GM12878 (cell line): Measurements from ENCODE around the gene RACK1. TPM values are rescaled to one million over a fixed set of nuclear protein-coding genes. Genes with fewer than 3 reads are reported as not detected.
"Not testable (repeated sequence)": the region's sequence is repeated elsewhere in the genome, so short reads cannot be mapped to it uniquely, and the experiment has no call there.

ENCODE experiments used
- ATAC-seq: fragments of 200-7000 bp; cut with Tn5 transposase; 3 replicates; pipeline ENCODE4 v1.9.1; 2020; ENCODE audit warnings: mild to moderate bottlenecking, moderate library complexity
- BruUV-seq: library from RNA; stranded (reverse); fragments of 400-500 nt; replicated peaks from 2 replicates; lab custom pipeline; 2021; lab: Mats Ljungman, UMichigan
- CTCF ChIA-PET: fragments of 300-600 bp; sonication (Branson Sonifier 250); formaldehyde crosslinking; extraction: SDS; loops from one replicate; lab custom pipeline; 2021; ENCODE audit warnings: inconsistent platforms; lab: Yijun Ruan, JAX
- POLR2A ChIA-PET: fragments of 350-600 bp; formaldehyde crosslinking; extraction: SDS; loops from one replicate; lab custom pipeline; 2021; ENCODE audit warnings: inconsistent platforms; lab: Charles Lee
- RAD21 ChIA-PET: fragments of 300-600 bp; sonication (Branson Sonifier 250); formaldehyde crosslinking; loops from one replicate; lab custom pipeline; 2023; ENCODE audit warnings: antibody characterized with exemption; ENCODE audit not compliant: unreplicated experiment; lab: Charles Lee
- SMC1A ChIA-PET: fragments of 300-600 bp; sonication (Branson Sonifier 250); formaldehyde crosslinking; loops from one replicate; lab custom pipeline; 2023; ENCODE audit not compliant: unreplicated experiment, uncharacterized antibody; lab: Charles Lee
- DNase-seq: peaks from one replicate; pipeline ENCODE4 v3.0.0-alpha.2; 2011; ENCODE audit warnings: low read depth, low spot score
- FAIRE-seq: peaks from 3 replicates; lab custom pipeline; 2011; peaks lifted over from hg19 to GRCh38; lab: Jason Lieb, UNC
- H2AFZ ChIP-seq: 2 replicates; pipeline ENCODE4 v1.6.0; 2011; ENCODE audit warnings: low read depth, low read length, control low read depth; ENCODE audit not compliant: control insufficient read depth
- H3K27ac ChIP-seq: 2 replicates; pipeline ENCODE4 v1.5.1; 2011; ENCODE audit warnings: control low read depth; ENCODE audit not compliant: control insufficient read depth, insufficient read depth
- H3K27me3 ChIP-seq, 2 experiments: replicated peaks in 1 of 2; 2 replicates each; pipeline versions ENCODE4 v1.6.0 to v1.6.1; 2011; ENCODE audit warnings: low read length in 1 of 2; ENCODE audit not compliant: control insufficient read depth in 2 of 2, insufficient read depth in 2 of 2
- H3K36me3 ChIP-seq, 2 experiments: 2 replicates each; pipeline ENCODE4 v1.5.1; 2011; ENCODE audit warnings: low read length in 1 of 2; ENCODE audit not compliant: control insufficient read depth in 2 of 2, insufficient read depth in 2 of 2
- H3K4me1 ChIP-seq: 2 replicates; pipeline ENCODE4 v1.6.1; 2011; ENCODE audit warnings: mild to moderate bottlenecking, low read length, moderate library complexity, mixed read lengths; ENCODE audit not compliant: control insufficient read depth, insufficient read depth
- H3K4me2 ChIP-seq: 2 replicates; pipeline ENCODE4 v1.6.0; 2011; ENCODE audit warnings: control low read depth; ENCODE audit not compliant: control insufficient read depth, insufficient read depth
- H3K4me3 ChIP-seq: fragments of 200-600 bp; sonication (generic); 2 replicates; pipeline ENCODE4 v1.5.1; 2016
- H3K79me2 ChIP-seq: 2 replicates; pipeline ENCODE4 v1.6.0; 2011; ENCODE audit warnings: low read length; ENCODE audit not compliant: control insufficient read depth, insufficient read depth
- H3K9ac ChIP-seq: 2 replicates; pipeline ENCODE4 v1.8.0; 2011; ENCODE audit warnings: low read length, control low read depth, mixed read lengths; ENCODE audit not compliant: control insufficient read depth, insufficient read depth
- H3K9me3 ChIP-seq: replicated peaks from 3 replicates; pipeline ENCODE4 v1.5.1; 2011; ENCODE audit warnings: mild to moderate bottlenecking, low read length; ENCODE audit not compliant: control insufficient read depth, insufficient read depth
- H4K20me1 ChIP-seq: 2 replicates; pipeline ENCODE4 v1.6.0; 2011; ENCODE audit not compliant: control insufficient read depth, insufficient read depth
- IRF4 ChIP-seq: IDR thresholded peaks from 2 replicates; pipeline ENCODE4 v1.6.1; 2011; ENCODE audit warnings: low read depth, low read length
- KLF5 ChIP-seq: fragments of 450-650 bp; IDR thresholded peaks from 2 replicates; pipeline ENCODE4 v1.6.1; 2014; ENCODE audit warnings: mild to moderate bottlenecking; ENCODE audit not compliant: partially characterized antibody
- SRF ChIP-seq, 2 experiments: IDR thresholded peaks; 2 replicates each; pipeline ENCODE4 v1.6.1; 2011; ENCODE audit warnings: low read depth in 2 of 2, low read length in 2 of 2, mild to moderate bottlenecking in 1 of 2, moderate library complexity in 1 of 2
- WGBS: methylation state at CpG from one replicate; pipeline ENCODE4 v1.1.6; 2016; ENCODE audit warnings: low lambda C conversion rate; ENCODE audit not compliant: insufficient replicate concordance, insufficient coverage; ENCODE audit errors: missing lambda C conversion rate; 5-methylcytosine and 5-hydroxymethylcytosine counted together
- in situ Hi-C: fragments of 300-500 bp; cut with MboI; formaldehyde crosslinking; loops from 9 replicates; pipeline ENCODE4 v1.14.3; 2018; ENCODE audit warnings: mixed read lengths
- intact Hi-C: fragments of 100-400 bp; cut with micrococcal nuclease; formaldehyde crosslinking; loops from one replicate; pipeline ENCODE4 v1.14.2; 2022; ENCODE audit not compliant: unreplicated experiment
- polyA plus RNA-seq, 11 experiments: library from polyadenylated mRNA; depleted of rRNA in 4 of 11; unstranded in 6 of 11; stranded (reverse) in 5 of 11; fragments of >200 nt; fragmentation: Nextera tagmentation in 4 of 11; fragmentation: Illumina TruSeq in 1 of 11; extraction: Ambion mirVana in 4 of 11; extraction: Trizol in 1 of 11; gene quantifications; 1 replicate in 1 of 11; 2 replicates in 10 of 11; pipeline versions ENCODE4 v1.2.1 to v1.2.3, GENCODE V29; 2011 to 2016; ENCODE audit warnings: inconsistent platforms in 2 of 11, missing spikeins in 2 of 11, low read depth in 1 of 11
- total RNA-seq, 4 experiments: library from RNA; depleted of rRNA in 3 of 4; stranded (reverse); fragments of >200 nt in 3 of 4; fragmentation: Illumina TruSeq in 1 of 4; extraction: Trizol in 1 of 4; gene quantifications; 2 replicates each; pipeline versions ENCODE4 v1.2.1 to v1.2.3, GENCODE V29; 2013 to 2021
- TF ChIP-seq, protein P1 (sequence below): fragments of 150-350 bp; IDR thresholded peaks from 2 replicates; pipeline ENCODE4 v1.6.1; 2014; ENCODE audit warnings: mild to moderate bottlenecking, low read depth, low read length
- TF ChIP-seq, protein P2 (sequence below): IDR thresholded peaks from 2 replicates; pipeline ENCODE4 v1.6.1; 2012; ENCODE audit warnings: low read depth, low read length, improper control_type of control experiment

The RACK1 gene
- total and polyA plus RNA-seq, 10 of the 15 experiments (the other 5 are each of a cell fraction or from before 2014, with no cell fraction given) = 1,365 to 6,584 (median 4,167) TPM

DNA sequence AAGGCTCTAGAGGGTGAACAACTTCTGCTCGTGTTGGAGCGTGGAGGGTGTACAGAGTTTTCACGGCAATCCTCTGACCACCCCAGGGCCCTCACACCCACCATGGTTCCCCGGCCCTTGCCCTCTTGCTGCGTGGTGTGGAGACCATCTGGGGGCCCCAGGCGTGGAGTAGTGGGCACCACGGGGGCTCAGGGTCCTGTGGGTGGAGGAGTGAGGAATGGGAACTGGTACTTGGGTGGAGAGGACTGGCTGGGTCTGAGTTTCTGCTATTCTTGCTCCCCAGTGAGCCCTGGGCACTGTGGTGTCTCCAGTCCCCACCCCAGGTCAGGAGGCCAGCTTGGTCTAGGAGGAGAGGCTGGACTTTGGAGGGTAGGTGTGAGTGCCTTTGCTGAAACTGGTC, 39.2 kb upstream of the RACK1 start:
- Histone ChIP-seq H3K27ac (no peak overlapping the region), H3K79me2 (no peaks in the 10 kb centered on the region), H3K9ac (no peak overlapping the region), H3K4me3 (no peak overlapping the region), H3K27me3 (no peaks in the 10 kb centered on the region), H3K36me3 (no peaks in the 10 kb centered on the region), H4K20me1 (no peaks in the 10 kb centered on the region), H3K4me2 (no peak overlapping the region), H3K9me3 (no peaks in the 10 kb centered on the region), H3K4me1 (peaks cover 9% of the 10 kb centered on the region), H2AFZ (no peak overlapping the region)
- CTCF ChIA-PET = interaction anchor here (0.7 kb wide), 1 partner anchor 44 kb away, joined by 3 read pairs; no protein-coding TSS in a partner anchor
- ATAC-seq (no peak), FAIRE-seq (no peak), DNase-seq (no peak)
- RAD21 ChIA-PET = no interaction called here
- in situ Hi-C loops = no loop called here
- SMC1A ChIA-PET = no interaction called here
- intact Hi-C loops = no loop called here
- POLR2A ChIA-PET = no interaction called here
- TF ChIP-seq SRF (IDR thresholded peaks at IDR 0.05; ENCODE audit: low read depth in 2 of 2, low read length in 2 of 2) = no peak
- TF ChIP-seq, protein P1, sequence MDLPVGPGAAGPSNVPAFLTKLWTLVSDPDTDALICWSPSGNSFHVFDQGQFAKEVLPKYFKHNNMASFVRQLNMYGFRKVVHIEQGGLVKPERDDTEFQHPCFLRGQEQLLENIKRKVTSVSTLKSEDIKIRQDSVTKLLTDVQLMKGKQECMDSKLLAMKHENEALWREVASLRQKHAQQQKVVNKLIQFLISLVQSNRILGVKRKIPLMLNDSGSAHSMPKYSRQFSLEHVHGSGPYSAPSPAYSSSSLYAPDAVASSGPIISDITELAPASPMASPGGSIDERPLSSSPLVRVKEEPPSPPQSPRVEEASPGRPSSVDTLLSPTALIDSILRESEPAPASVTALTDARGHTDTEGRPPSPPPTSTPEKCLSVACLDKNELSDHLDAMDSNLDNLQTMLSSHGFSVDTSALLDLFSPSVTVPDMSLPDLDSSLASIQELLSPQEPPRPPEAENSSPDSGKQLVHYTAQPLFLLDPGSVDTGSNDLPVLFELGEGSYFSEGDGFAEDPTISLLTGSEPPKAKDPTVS = no peak
- TF ChIP-seq, protein P2, sequence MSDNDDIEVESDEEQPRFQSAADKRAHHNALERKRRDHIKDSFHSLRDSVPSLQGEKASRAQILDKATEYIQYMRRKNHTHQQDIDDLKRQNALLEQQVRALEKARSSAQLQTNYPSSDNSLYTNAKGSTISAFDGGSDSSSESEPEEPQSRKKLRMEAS = no peak
- TF ChIP-seq IRF4 = no peak
- no peak for TF ChIP-seq KLF5
- WGBS = 51% methylated on average over 7 of the region's 7 CpGs
- BruUV-seq = no TSS peak

DNA sequence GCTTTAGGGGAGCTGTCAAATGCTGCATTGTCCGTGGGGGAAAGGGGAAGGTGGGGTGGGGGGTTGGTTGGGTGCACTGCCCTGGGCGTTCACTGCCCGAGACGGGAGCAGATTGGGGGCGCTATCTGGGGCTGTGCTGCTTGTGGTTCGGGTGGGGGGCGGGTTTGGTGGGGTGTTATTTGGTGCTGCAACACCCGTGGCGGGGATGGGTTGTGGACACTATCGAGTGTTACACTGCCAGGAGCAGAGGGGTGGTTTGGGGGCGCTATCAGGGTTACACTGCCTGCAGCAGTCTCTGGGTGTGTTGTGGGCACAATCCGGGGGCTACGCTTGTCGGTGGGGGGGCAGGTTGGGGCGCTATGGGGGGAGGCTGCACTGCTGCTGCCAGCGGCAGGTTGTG, 38.7 kb upstream of the RACK1 start:
- in situ Hi-C loops = not testable (repeated sequence)

More for the DNA sequence above, 38.7 kb upstream of the RACK1 start:
- WGBS = 56% methylated on average over 16 of the region's 16 CpGs
- DNase-seq, H3K27me3 ChIP-seq, FAIRE-seq, H2AFZ ChIP-seq, CTCF ChIA-PET, SMC1A ChIA-PET, H3K27ac ChIP-seq, H3K4me3 ChIP-seq, H4K20me1 ChIP-seq, H3K9me3 ChIP-seq, ATAC-seq, H3K4me1 ChIP-seq, intact Hi-C loops, H3K9ac ChIP-seq, RAD21 ChIA-PET, H3K79me2 ChIP-seq, BruUV-seq, H3K4me2 ChIP-seq, H3K36me3 ChIP-seq, POLR2A ChIA-PET: not testable (repeated sequence)
